Esophagus squamous epithelium (tissue), 5 donors: ENCODE results near the gene KIAA0930. TPM values are rescaled to one million over a fixed set of nuclear protein-coding genes. Genes with fewer than 3 reads are reported as not detected.

Experiments used
- DNase-seq: peaks from one replicate; lab custom pipeline; 2025; lab: John Stamatoyannopoulos, UW
- H3K27ac ChIP-seq, 4 donors: fragments of 200-600 bp; sonication (generic); one replicate each; pipeline ENCODE4 v1.5.1; 2016 to 2019; ENCODE audit warnings: mild to moderate bottlenecking in 1 of 4
- H3K27me3 ChIP-seq, 4 donors: fragments of 200-600 bp; sonication (generic); 1 replicate in 3 of 4; 2 replicates in 1 of 4; pipeline versions ENCODE4 v1.5.1 to v1.6.0; 2017 to 2021; ENCODE audit warnings: antibody characterized with exemption in 1 of 4
- H3K36me3 ChIP-seq, 3 donors: fragments of 200-600 bp; sonication (generic); one replicate each; pipeline ENCODE4 v1.5.1; 2016 to 2019
- H3K4me1 ChIP-seq, 3 donors: fragments of 200-600 bp; sonication (generic); one replicate each; pipeline ENCODE4 v1.5.1; 2017 to 2019
- H3K4me3 ChIP-seq, 4 donors: fragments of 200-600 bp; sonication (generic); 1 replicate in 3 of 4; 2 replicates in 1 of 4; pipeline ENCODE4 v1.5.1; 2016 to 2019; ENCODE audit warnings: mild to moderate bottlenecking in 2 of 4, moderate library complexity in 1 of 4
- H3K9me3 ChIP-seq, 3 donors: fragments of 200-600 bp; sonication (generic); one replicate each; pipeline ENCODE4 v1.5.1; 2016 to 2019
- CTCF ChIP-seq, 6 experiments: fragments of 450-650 bp in 4 of 6; fragments of 200-600 bp in 2 of 6; sonication (generic) in 2 of 6; IDR thresholded peaks; one replicate each; pipeline ENCODE4 v1.5.1; 2016 to 2019; ENCODE audit warnings: antibody characterized with exemption in 6 of 6, mild to moderate bottlenecking in 4 of 6, moderate library complexity in 4 of 6
- POLR2A ChIP-seq, 4 donors: fragments of 450-650 bp; IDR thresholded peaks; one replicate each; pipeline ENCODE4 v1.6.1; 2017; ENCODE audit warnings: antibody characterized with exemption in 4 of 4, mild to moderate bottlenecking in 4 of 4, moderate library complexity in 3 of 4
- WGBS, 2 donors: methylation state at CpG; one replicate each; pipeline ENCODE4 v1.1.5; 2018; 5-methylcytosine and 5-hydroxymethylcytosine counted together
- intact Hi-C: fragments of 100-400 bp; cut with DNase I; formaldehyde crosslinking; loops from one replicate; pipeline ENCODE4 v1.15.0; 2022
- total RNA-seq, 4 donors: library from RNA; depleted of rRNA; stranded (reverse); fragments of >200 nt; gene quantifications; one replicate each; pipeline ENCODE4 v1.1.0, GENCODE V29; 2016
- donor health status: DM: yes; HTN: yes; CAD: no.

KIAA0930 gene
- total RNA-seq, 4 donors from 2014 or later = 33.1 to 40.2 (median 38.1) TPM

GRCh38 chr22:45268958-45269844 lies 28.5 kb upstream of the KIAA0930 start:
- peaks cover 11 to 53% (median 20%) of the 10 kb centered on the region in 3 donors for H3K4me1 ChIP-seq
- H3K4me3 ChIP-seq = peak overlapping the region; percentile 38 to 64 (median 58)
- no peaks in the 10 kb centered on the region for H3K36me3 ChIP-seq
- WGBS, 2 donors = 2 to 10% methylated on average over 4 to 29 of the region's 60 CpGs
- no peaks in the 10 kb centered on the region for H3K27me3 ChIP-seq
- no peak for DNase-seq
- intact Hi-C loops = no loop called here
- TF ChIP-seq POLR2A (IDR thresholded peaks at IDR 0.05) (no peak), CTCF (IDR thresholded peaks at IDR 0.05) (peak; percentile 70 to 99 (median 96))
- peak overlapping the region; percentile 35 to 84 (median 70) for H3K27ac ChIP-seq
- no peaks in the 10 kb centered on the region for H3K9me3 ChIP-seq

- Histone ChIP-seq H3K27ac (peak overlapping the region; percentile 35 to 84 (median 70)), H3K4me3 (peak overlapping the region; percentile 38 to 64 (median 58))
These were observed 27.7 kb upstream of the KIAA0930 start for GRCh38 chr22:45268167-45268957.

GRCh38 chr22:45265535-45265934 lies 24.8 kb upstream of the KIAA0930 start:
- no peak overlapping the region for H3K27ac ChIP-seq
- WGBS, 2 donors = 70 to 79% methylated on average over 7 of the region's 7 CpGs
- H3K36me3 ChIP-seq = no peaks in the 10 kb centered on the region
- H3K9me3 ChIP-seq = no peaks in the 10 kb centered on the region
- H3K27me3 ChIP-seq = no peaks in the 10 kb centered on the region
- TF ChIP-seq CTCF (IDR thresholded peaks at IDR 0.05) (no peak), POLR2A (IDR thresholded peaks at IDR 0.05) (no peak)
- peaks cover 22 to 49% (median 27%) of the 10 kb centered on the region in 3 donors for H3K4me1 ChIP-seq
- H3K4me3 ChIP-seq = no peak overlapping the region
- intact Hi-C loops = no loop called here
- no peak for DNase-seq

More at GRCh38 chr22:45268167-45268957, 27.7 kb upstream of the KIAA0930 start:
- Histone ChIP-seq H3K27me3 (no peaks in the 10 kb centered on the region), H3K9me3 (no peaks in the 10 kb centered on the region), H3K36me3 (no peaks in the 10 kb centered on the region), H3K4me1 (peaks cover 19 to 62% (median 27%) of the 10 kb centered on the region in 3 donors)
- TF ChIP-seq CTCF (IDR thresholded peaks at IDR 0.05) (no peak), POLR2A (IDR thresholded peaks at IDR 0.05) (no peak)
- 2 to 7% methylated on average over 7 to 18 of the region's 47 CpGs for WGBS, 2 donors
- DNase-seq = no peak
- intact Hi-C loops = no loop called here

- H3K27ac ChIP-seq = peak overlapping the region; percentile 9 to 59 (median 56)
- H3K9me3 ChIP-seq = no peaks in the 10 kb centered on the region
- peaks cover 18 to 30% (median 19%) of the 10 kb centered on the region in 3 donors for H3K4me1 ChIP-seq
- DNase-seq = no peak
- WGBS, 2 donors = 9 to 24% methylated on average over 7 to 14 of the region's 17 CpGs
- intact Hi-C loops = no loop called here
- TF ChIP-seq CTCF (IDR thresholded peaks at IDR 0.05) (peak; percentile 27 to 72 (median 60)), POLR2A (IDR thresholded peaks at IDR 0.05) (no peak)
- no peaks in the 10 kb centered on the region for H3K27me3 ChIP-seq
- H3K4me3 ChIP-seq = no peak overlapping the region
- no peaks in the 10 kb centered on the region for H3K36me3 ChIP-seq
These were observed 23.0 kb upstream of the KIAA0930 start for GRCh38 chr22:45263463-45264269.
